HFFc6 (cell line): ENCODE results near the gene SPECC1L. TPM values are rescaled to one million over a fixed set of nuclear protein-coding genes. Genes with fewer than 3 reads are reported as not detected.

Experiments
- DNase-seq: peaks from one replicate; pipeline ENCODE4 v3.0.0-alpha.2; 2018
- H3K27ac Mint-ChIP-seq: 2 replicates; pipeline ENCODE4 v1.8.0; 2020; ENCODE audit warnings: mild to moderate bottlenecking, mixed read lengths
- H3K27me3 Mint-ChIP-seq: 2 replicates; pipeline ENCODE4 v1.8.0; 2021; ENCODE audit warnings: mild to moderate bottlenecking, moderate library complexity, mixed read lengths; ENCODE audit not compliant: insufficient read depth
- H3K36me3 Mint-ChIP-seq: 2 replicates; pipeline ENCODE4 v1.8.0; 2021; ENCODE audit warnings: low read depth, mixed read lengths
- H3K4me1 Mint-ChIP-seq: 2 replicates; pipeline ENCODE4 v1.8.0; 2020; ENCODE audit warnings: low read depth, mixed read lengths
- H3K4me3 Mint-ChIP-seq: 2 replicates; pipeline ENCODE4 v1.8.0; 2020; ENCODE audit warnings: mild to moderate bottlenecking, moderate library complexity, mixed read lengths
- H3K9me3 Mint-ChIP-seq: 2 replicates; pipeline ENCODE4 v1.8.0; 2020; ENCODE audit warnings: mild to moderate bottlenecking, mixed read lengths
- total RNA-seq, 6 experiments: library from RNA; stranded (reverse); fragmentation: NEBNext Ultra II Directional; extraction: Animal tissue kit (Norgen Biotek cat#: 25700); gene quantifications; 2 replicates in 1 of 6; 3 replicates in 5 of 6; pipeline ENCODE4 v1.2.3, GENCODE V29; 2021
- TF ChIP-seq, protein P1 (sequence below): fragments of 200-600 bp; sonication (generic); IDR thresholded peaks from 2 replicates; pipeline ENCODE4 v1.5.0; 2021; ENCODE audit warnings: antibody characterized with exemption, mild to moderate bottlenecking

Gene SPECC1L
- total RNA-seq, 6 experiments from 2014 or later, result 47.3 to 61.5 (median 59.1) TPM

- Mint-ChIP-seq H3K27me3 (peaks cover 2% of the 10 kb centered on the region; the same call in 1 of the 2 replicates), H3K36me3 (peaks cover 23% of the 10 kb centered on the region), H3K27ac (no peak overlapping the region), H3K4me1 (peaks cover 26% of the 10 kb centered on the region), H3K4me3 (no peak overlapping the region), H3K9me3 (no peaks in the 10 kb centered on the region)
- DNase-seq, result no peak
- TF ChIP-seq, protein P1, sequence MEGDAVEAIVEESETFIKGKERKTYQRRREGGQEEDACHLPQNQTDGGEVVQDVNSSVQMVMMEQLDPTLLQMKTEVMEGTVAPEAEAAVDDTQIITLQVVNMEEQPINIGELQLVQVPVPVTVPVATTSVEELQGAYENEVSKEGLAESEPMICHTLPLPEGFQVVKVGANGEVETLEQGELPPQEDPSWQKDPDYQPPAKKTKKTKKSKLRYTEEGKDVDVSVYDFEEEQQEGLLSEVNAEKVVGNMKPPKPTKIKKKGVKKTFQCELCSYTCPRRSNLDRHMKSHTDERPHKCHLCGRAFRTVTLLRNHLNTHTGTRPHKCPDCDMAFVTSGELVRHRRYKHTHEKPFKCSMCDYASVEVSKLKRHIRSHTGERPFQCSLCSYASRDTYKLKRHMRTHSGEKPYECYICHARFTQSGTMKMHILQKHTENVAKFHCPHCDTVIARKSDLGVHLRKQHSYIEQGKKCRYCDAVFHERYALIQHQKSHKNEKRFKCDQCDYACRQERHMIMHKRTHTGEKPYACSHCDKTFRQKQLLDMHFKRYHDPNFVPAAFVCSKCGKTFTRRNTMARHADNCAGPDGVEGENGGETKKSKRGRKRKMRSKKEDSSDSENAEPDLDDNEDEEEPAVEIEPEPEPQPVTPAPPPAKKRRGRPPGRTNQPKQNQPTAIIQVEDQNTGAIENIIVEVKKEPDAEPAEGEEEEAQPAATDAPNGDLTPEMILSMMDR, result no peak
These were observed 110.2 kb downstream of the SPECC1L start for GRCh38 chr22:24380905-24381230.

GRCh38 chr22:24383061-24383460 is 112.4 kb downstream of the SPECC1L start:
- Mint-ChIP-seq H3K27me3 (peaks cover 2% of the 10 kb centered on the region; the same call in 1 of the 2 replicates), H3K4me1 (peaks cover 33% of the 10 kb centered on the region), H3K36me3 (peaks cover 16% of the 10 kb centered on the region), H3K9me3 (no peaks in the 10 kb centered on the region), H3K27ac (no peak overlapping the region), H3K4me3 (no peak overlapping the region)
- TF ChIP-seq, protein P1, result no peak
- DNase-seq, result no peak

DNA sequence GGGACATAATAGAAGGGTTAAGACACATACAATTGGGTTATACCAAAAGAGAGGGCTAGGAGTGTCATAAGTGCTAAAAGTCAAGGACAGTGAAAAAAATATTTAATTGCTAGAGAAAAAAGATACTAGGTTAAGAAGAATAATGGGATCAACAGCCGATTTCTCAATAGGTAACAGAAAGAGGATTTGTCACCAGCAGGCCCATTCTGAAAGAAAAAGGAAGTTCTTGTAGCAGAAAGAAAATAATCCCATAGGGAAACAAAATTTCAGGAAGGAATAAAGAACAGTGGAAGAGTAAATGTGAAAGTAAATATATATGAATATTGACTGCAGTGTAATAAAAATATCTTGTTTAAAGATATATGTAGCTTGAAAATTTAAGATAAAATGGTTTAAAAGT is 113.5 kb downstream of the SPECC1L start:
- Mint-ChIP-seq H3K27me3 (peaks cover 2% of the 10 kb centered on the region; the same call in 1 of the 2 replicates), H3K4me3 (no peak overlapping the region), H3K4me1 (peaks cover 26% of the 10 kb centered on the region), H3K36me3 (peaks cover 16% of the 10 kb centered on the region), H3K27ac (no peak overlapping the region), H3K9me3 (no peaks in the 10 kb centered on the region)
- TF ChIP-seq, protein P1, result no peak
- no peak for DNase-seq

GRCh38 chr22:24386937-24387471 is 116.4 kb downstream of the SPECC1L start:
- H3K36me3 Mint-ChIP-seq, result peaks cover 17% of the 10 kb centered on the region
- no peaks in the 10 kb centered on the region for H3K9me3 Mint-ChIP-seq
- TF ChIP-seq, protein P1, result no peak
- H3K4me1 Mint-ChIP-seq, result peaks cover 37% of the 10 kb centered on the region
- no peak for DNase-seq
- no peak overlapping the region for H3K4me3 Mint-ChIP-seq
- no peak overlapping the region for H3K27ac Mint-ChIP-seq
- H3K27me3 Mint-ChIP-seq, result peaks cover 2% of the 10 kb centered on the region; the same call in 1 of the 2 replicates

GRCh38 chr22:24389680-24390079 is 119.0 kb downstream of the SPECC1L start:
- no peak for DNase-seq
- TF ChIP-seq, protein P1, result no peak
- H3K27me3 Mint-ChIP-seq, result no peaks in the 10 kb centered on the region
- no peak overlapping the region for H3K4me3 Mint-ChIP-seq
- no peaks in the 10 kb centered on the region for H3K9me3 Mint-ChIP-seq
- H3K4me1 Mint-ChIP-seq, result peaks cover 59% of the 10 kb centered on the region
- no peak overlapping the region for H3K27ac Mint-ChIP-seq
- H3K36me3 Mint-ChIP-seq, result peaks cover 18% of the 10 kb centered on the region

GRCh38 chr22:24390156-24390555 is 119.5 kb downstream of the SPECC1L start:
- Mint-ChIP-seq H3K27ac (peak overlapping the region; percentile 58), H3K9me3 (no peaks in the 10 kb centered on the region)

More at GRCh38 chr22:24390156-24390555, 119.5 kb downstream of the SPECC1L start:
- TF ChIP-seq, protein P1, result no peak
- Mint-ChIP-seq H3K27me3 (no peaks in the 10 kb centered on the region), H3K36me3 (peaks cover 20% of the 10 kb centered on the region), H3K4me1 (peaks cover 59% of the 10 kb centered on the region), H3K4me3 (no peak overlapping the region)
- no peak for DNase-seq
